GM19035 (cell line): Measurements from ENCODE around the gene SEC16A.

ENCODE experiments used
- ATAC-seq: cut with Tn5 transposase; IDR thresholded peaks from one replicate; pipeline ENCODE4 v1.9.1; 2021; ENCODE audit not compliant: unreplicated experiment

The SEC16A gene

GRCh38 chr9:136465500-136466154 lies 17.2 kb downstream of the SEC16A start:
- ATAC-seq, result no peak

GRCh38 chr9:136464241-136464640 lies 18.6 kb downstream of the SEC16A start:
- no peak for ATAC-seq

GRCh38 chr9:136463578-136463977 lies 19.3 kb downstream of the SEC16A start:
- ATAC-seq, result no peak

- ATAC-seq, result no peak
Measured at GRCh38 chr9:136462664-136463063, 20.2 kb downstream of the SEC16A start.

- ATAC-seq, result no peak
Measured at GRCh38 chr9:136460772-136461325, 22.0 kb downstream of the SEC16A start.

- ATAC-seq, result no peak
Measured at GRCh38 chr9:136459425-136459824, 23.4 kb downstream of the SEC16A start.

- ATAC-seq, result no peak
Measured at GRCh38 chr9:136457326-136457725, 25.5 kb downstream of the SEC16A start.

GRCh38 chr9:136456258-136456657 lies 26.6 kb downstream of the SEC16A start:
- ATAC-seq, result no peak

GRCh38 chr9:136455043-136456002 lies 27.5 kb downstream of the SEC16A start:
- no peak for ATAC-seq

- ATAC-seq, result no peak
Measured at GRCh38 chr9:136454026-136454796, 28.6 kb downstream of the SEC16A start.

- ATAC-seq, result no peak
Measured at GRCh38 chr9:136453326-136453725, 29.5 kb downstream of the SEC16A start.

- ATAC-seq, result no peak
Measured at GRCh38 chr9:136451221-136451877, 31.5 kb downstream of the SEC16A start.

GRCh38 chr9:136448655-136449054 lies 34.2 kb downstream of the SEC16A start:
- ATAC-seq, result no peak

- ATAC-seq, result no peak
Measured at GRCh38 chr9:136447173-136447778, 35.6 kb downstream of the SEC16A start.

- no peak for ATAC-seq
Measured at GRCh38 chr9:136445799-136446198, 37.0 kb downstream of the SEC16A start.

- ATAC-seq, result no peak
Measured at GRCh38 chr9:136444102-136444501, 38.7 kb downstream of the SEC16A start.

- no peak for ATAC-seq
Measured at GRCh38 chr9:136443687-136444086, 39.2 kb downstream of the SEC16A start.

GRCh38 chr9:136443087-136443486 lies 39.8 kb downstream of the SEC16A start:
- ATAC-seq, result no peak

GRCh38 chr9:136442265-136442664 lies 40.6 kb downstream of the SEC16A start:
- no peak for ATAC-seq

- no peak for ATAC-seq
Measured at GRCh38 chr9:136441681-136442245, 41.1 kb downstream of the SEC16A start.
